Measurements from ENCODE around the gene AACS. TPM values are rescaled to one million over a fixed set of nuclear protein-coding genes. Genes with fewer than 3 reads are reported as not detected.
A peak's percentile ranks its signal among the peaks of the same experiment; 100 is the strongest.

The AACS gene
- total and polyA plus RNA-seq, 10 of the 15 experiments (the other 5 are each of a cell fraction or from before 2014, with no cell fraction given) = 10.1 to 34.0 (median 21.1) TPM

GRCh38 chr12:125025606-125026235 lies 39.5 kb upstream of the AACS start:
- H3K27me3 ChIP-seq (replicated peaks in 1 of 2; ENCODE audit: control insufficient read depth in 2 of 2, insufficient read depth in 2 of 2, low read length in 1 of 2) = no peaks in the 10 kb centered on the region
- no peak for ATAC-seq
- ChIA-PET SMC1A (ENCODE audit: uncharacterized antibody, unreplicated experiment) (no interaction called here), CTCF (no interaction called here), POLR2A (no interaction called here), RAD21 (ENCODE audit: unreplicated experiment) (no interaction called here)
- FAIRE-seq = no peak
- no peaks in the 10 kb centered on the region for H3K9me3 ChIP-seq (replicated peaks; ENCODE audit: control insufficient read depth, insufficient read depth, low read length)
- H4K20me1 ChIP-seq (ENCODE audit: control insufficient read depth, insufficient read depth) = no peaks in the 10 kb centered on the region
- H3K36me3 ChIP-seq (ENCODE audit: control insufficient read depth in 2 of 2, insufficient read depth in 2 of 2, low read length in 1 of 2) = peaks cover 10 to 25% of the 10 kb centered on the region in 2 experiments
- H3K4me2 ChIP-seq (ENCODE audit: control insufficient read depth, insufficient read depth) = no peak overlapping the region
- no peak overlapping the region for H3K4me3 ChIP-seq
- H2AFZ ChIP-seq (ENCODE audit: control insufficient read depth, low read depth, low read length) = no peak overlapping the region
- intact Hi-C loops (cut with micrococcal nuclease; ENCODE audit: unreplicated experiment) (no loop called here), in situ Hi-C loops (cut with MboI) (no loop called here)
- H3K4me1 ChIP-seq (ENCODE audit: control insufficient read depth, insufficient read depth, low read length) = no peaks in the 10 kb centered on the region
- 99% methylated on average over 9 of the region's 9 CpGs for WGBS (ENCODE audit: insufficient coverage, insufficient replicate concordance, low lambda C conversion rate, missing lambda C conversion rate)
- no peak for TF ChIP-seq ATF3 (IDR thresholded peaks at IDR 0.05; ENCODE audit: borderline replicate concordance, extremely low read depth, low read depth, low read length)
- TF ChIP-seq E2F8 (IDR thresholded peaks at IDR 0.05; ENCODE audit: low read depth, partially characterized antibody) = no peak
- DNase-seq (ENCODE audit: low read depth, low spot score) = no peak
- H3K79me2 ChIP-seq (ENCODE audit: control insufficient read depth, insufficient read depth, low read length) = no peaks in the 10 kb centered on the region
- BruUV-seq (replicated peaks) = TSS peak; percentile 37
- no peak overlapping the region for H3K9ac ChIP-seq (ENCODE audit: control insufficient read depth, insufficient read depth, low read length)
- H3K27ac ChIP-seq (ENCODE audit: control insufficient read depth, insufficient read depth) = no peak overlapping the region

GRCh38 chr12:125028106-125028505 lies 37.1 kb upstream of the AACS start:
- intact Hi-C loops (cut with micrococcal nuclease; ENCODE audit: unreplicated experiment) = no loop called here
- no TSS peak for BruUV-seq (replicated peaks)
- Histone ChIP-seq H3K4me1 (ENCODE audit: control insufficient read depth, insufficient read depth, low read length) (no peaks in the 10 kb centered on the region), H3K79me2 (ENCODE audit: control insufficient read depth, insufficient read depth, low read length) (no peaks in the 10 kb centered on the region), H3K4me2 (ENCODE audit: control insufficient read depth, insufficient read depth) (no peak overlapping the region), H2AFZ (ENCODE audit: control insufficient read depth, low read depth, low read length) (no peak overlapping the region), H3K4me3 (no peak overlapping the region), H3K27me3 (replicated peaks in 1 of 2; ENCODE audit: control insufficient read depth in 2 of 2, insufficient read depth in 2 of 2, low read length in 1 of 2) (no peaks in the 10 kb centered on the region), H3K9ac (ENCODE audit: control insufficient read depth, insufficient read depth, low read length) (no peak overlapping the region), H3K27ac (ENCODE audit: control insufficient read depth, insufficient read depth) (no peak overlapping the region), H3K36me3 (ENCODE audit: control insufficient read depth in 2 of 2, insufficient read depth in 2 of 2, low read length in 1 of 2) (peaks cover 9 to 11% of the 10 kb centered on the region in 2 experiments), H3K9me3 (replicated peaks; ENCODE audit: control insufficient read depth, insufficient read depth, low read length) (no peaks in the 10 kb centered on the region), H4K20me1 (ENCODE audit: control insufficient read depth, insufficient read depth) (no peaks in the 10 kb centered on the region)
- ChIA-PET SMC1A (ENCODE audit: uncharacterized antibody, unreplicated experiment) (no interaction called here), RAD21 (ENCODE audit: unreplicated experiment) (no interaction called here), POLR2A (no interaction called here), CTCF (no interaction called here)
- in situ Hi-C loops (cut with MboI) = no loop called here
- 99% methylated on average over 8 of the region's 8 CpGs for WGBS (ENCODE audit: insufficient coverage, insufficient replicate concordance, low lambda C conversion rate, missing lambda C conversion rate)
- no peak for DNase-seq (ENCODE audit: low read depth, low spot score)
- no peak for ATAC-seq
- no peak for FAIRE-seq
- TF ChIP-seq USF2 (IDR thresholded peaks at IDR 0.05; ENCODE audit: borderline replicate concordance, low read depth, low read length) (no peak), ESRRA (IDR thresholded peaks at IDR 0.05; ENCODE audit: low read length) (no peak), BCL11A (IDR thresholded peaks at IDR 0.05; ENCODE audit: low read depth, low read length) (no peak)
- TF ChIP-seq, protein P1, sequence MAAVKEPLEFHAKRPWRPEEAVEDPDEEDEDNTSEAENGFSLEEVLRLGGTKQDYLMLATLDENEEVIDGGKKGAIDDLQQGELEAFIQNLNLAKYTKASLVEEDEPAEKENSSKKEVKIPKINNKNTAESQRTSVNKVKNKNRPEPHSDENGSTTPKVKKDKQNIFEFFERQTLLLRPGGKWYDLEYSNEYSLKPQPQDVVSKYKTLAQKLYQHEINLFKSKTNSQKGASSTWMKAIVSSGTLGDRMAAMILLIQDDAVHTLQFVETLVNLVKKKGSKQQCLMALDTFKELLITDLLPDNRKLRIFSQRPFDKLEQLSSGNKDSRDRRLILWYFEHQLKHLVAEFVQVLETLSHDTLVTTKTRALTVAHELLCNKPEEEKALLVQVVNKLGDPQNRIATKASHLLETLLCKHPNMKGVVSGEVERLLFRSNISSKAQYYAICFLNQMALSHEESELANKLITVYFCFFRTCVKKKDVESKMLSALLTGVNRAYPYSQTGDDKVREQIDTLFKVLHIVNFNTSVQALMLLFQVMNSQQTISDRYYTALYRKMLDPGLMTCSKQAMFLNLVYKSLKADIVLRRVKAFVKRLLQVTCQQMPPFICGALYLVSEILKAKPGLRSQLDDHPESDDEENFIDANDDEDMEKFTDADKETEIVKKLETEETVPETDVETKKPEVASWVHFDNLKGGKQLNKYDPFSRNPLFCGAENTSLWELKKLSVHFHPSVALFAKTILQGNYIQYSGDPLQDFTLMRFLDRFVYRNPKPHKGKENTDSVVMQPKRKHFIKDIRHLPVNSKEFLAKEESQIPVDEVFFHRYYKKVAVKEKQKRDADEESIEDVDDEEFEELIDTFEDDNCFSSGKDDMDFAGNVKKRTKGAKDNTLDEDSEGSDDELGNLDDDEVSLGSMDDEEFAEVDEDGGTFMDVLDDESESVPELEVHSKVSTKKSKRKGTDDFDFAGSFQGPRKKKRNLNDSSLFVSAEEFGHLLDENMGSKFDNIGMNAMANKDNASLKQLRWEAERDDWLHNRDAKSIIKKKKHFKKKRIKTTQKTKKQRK (IDR thresholded peaks at IDR 0.05; ENCODE audit: low read depth, low read length) = no peak
